Coronary artery (tissue), 2 donors: ENCODE results near the gene OR2M3.
"Not testable (repeated sequence)": the region's sequence is repeated elsewhere in the genome, so short reads cannot be mapped to it uniquely, and the experiment has no call there.

ENCODE experiments used
- DNase-seq: peaks from one replicate; pipeline ENCODE4 v3.0.0-alpha.2; 2017; ENCODE audit warnings: low spot score
- H3K27ac ChIP-seq, 2 donors: fragments of 200-600 bp; sonication (generic); one replicate each; pipeline ENCODE4 v1.5.1; 2016 to 2019
- H3K4me3 ChIP-seq: fragments of 200-600 bp; sonication (generic); 2 replicates; pipeline ENCODE4 v1.5.1; 2016; ENCODE audit warnings: mild to moderate bottlenecking, moderate library complexity
- CTCF ChIP-seq: fragments of 200-600 bp; sonication (generic); IDR thresholded peaks from one replicate; pipeline ENCODE4 v1.5.1; 2019; ENCODE audit warnings: antibody characterized with exemption

OR2M3 gene

GRCh38 chr1:248231117-248231516 is 34.1 kb downstream of the OR2M3 start, which contains the start of gene OR2M4:
TSS of gene OR2M4 (plus strand) at chr1:248231417. CDS start at chr1:248238929, 7,512 bp downstream.
- TF ChIP-seq CTCF = no peak
- no peak within 1 kb of the TSS for H3K4me3 ChIP-seq
- H3K27ac ChIP-seq = no peak within 1 kb of the TSS
- DNase-seq = no peak

GRCh38 chr1:248239478-248239877 is 42.4 kb downstream of the OR2M3 start:
- DNase-seq = no peak
- Histone ChIP-seq H3K27ac (no peak overlapping the region), H3K4me3 (no peak overlapping the region)
- TF ChIP-seq CTCF = no peak

- no peak for DNase-seq
- no peak overlapping the region for H3K4me3 ChIP-seq
- no peak for TF ChIP-seq CTCF
Measured at GRCh38 chr1:248243204-248243603, 46.1 kb downstream of the OR2M3 start.

GRCh38 chr1:248259309-248259708 is 62.2 kb downstream of the OR2M3 start:
- DNase-seq, H3K4me3 ChIP-seq, H3K27ac ChIP-seq: not testable (repeated sequence)

More at GRCh38 chr1:248243204-248243603, 46.1 kb downstream of the OR2M3 start:
- no peak overlapping the region for H3K27ac ChIP-seq
